NCI-H345 treated with DMSO at 0.1 percent for 48 hours (cell line): ENCODE measurements around the gene DUSP22.
"Not testable (repeated sequence)": the region's sequence is repeated elsewhere in the genome, so short reads cannot be mapped to it uniquely, and the experiment has no call there.

ENCODE experiments used
- DNase-seq: peaks from one replicate; lab custom pipeline; 2025; ENCODE audit not compliant: unreplicated experiment; lab: John Stamatoyannopoulos, UW

DUSP22 gene

GRCh38 chr6:377641-378020 lies 85.3 kb downstream of the DUSP22 start:
- DNase-seq: not testable (repeated sequence)

GRCh38 chr6:378090-378957 lies 86.0 kb downstream of the DUSP22 start:
- DNase-seq: no peak

- no peak for DNase-seq
Observed at GRCh38 chr6:378958-379409, 86.7 kb downstream of the DUSP22 start.

- no peak for DNase-seq
Observed at GRCh38 chr6:379410-380181, 87.3 kb downstream of the DUSP22 start.

DNA sequence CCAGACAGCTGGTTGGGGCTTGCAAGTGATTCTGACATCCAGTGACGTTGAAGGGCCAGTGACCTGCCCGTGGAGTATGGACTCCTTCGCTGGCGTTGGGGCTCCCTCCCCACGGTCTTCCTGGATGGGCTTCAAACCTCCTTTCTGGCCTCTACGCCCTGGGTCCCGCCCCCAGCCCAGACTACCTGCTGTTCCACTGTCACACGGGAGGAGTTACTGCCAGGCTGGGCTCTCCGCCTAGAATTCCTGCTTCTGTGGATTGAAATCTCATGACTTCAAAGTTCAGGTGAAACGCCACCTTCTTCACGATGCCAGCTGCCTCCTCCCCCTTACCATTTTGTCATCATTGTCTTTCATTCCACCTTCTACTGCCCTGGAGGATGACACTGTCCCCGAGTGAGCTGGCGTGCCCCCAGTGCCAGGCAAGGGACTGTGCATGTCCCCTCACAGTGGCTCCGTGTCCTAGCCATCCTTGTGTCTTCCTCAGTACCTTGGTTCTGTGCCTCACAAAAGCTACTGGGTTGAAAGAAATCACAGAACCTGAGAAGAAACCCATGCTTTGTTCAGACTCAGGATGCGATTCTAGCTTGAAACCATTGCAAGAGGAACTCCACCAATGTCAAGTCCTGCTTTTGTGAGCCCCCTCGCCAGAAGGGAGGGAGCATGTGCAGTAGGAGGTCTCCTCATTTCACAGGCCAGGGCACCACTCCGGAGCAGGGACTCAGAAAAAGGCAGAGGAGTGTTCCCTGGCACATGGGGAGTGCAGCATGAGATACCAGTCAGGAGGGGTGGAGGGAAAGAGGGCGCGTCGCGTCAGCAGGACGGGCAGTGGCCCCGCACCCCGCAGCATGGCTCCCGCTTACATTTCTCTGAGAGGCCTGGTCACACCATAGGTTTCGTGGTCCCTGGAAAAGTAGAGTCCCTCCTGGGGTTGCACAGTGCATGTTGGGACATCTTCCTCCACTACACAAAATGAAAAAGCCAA lies 88.2 kb downstream of the DUSP22 start:
- no peak for DNase-seq

DNA sequence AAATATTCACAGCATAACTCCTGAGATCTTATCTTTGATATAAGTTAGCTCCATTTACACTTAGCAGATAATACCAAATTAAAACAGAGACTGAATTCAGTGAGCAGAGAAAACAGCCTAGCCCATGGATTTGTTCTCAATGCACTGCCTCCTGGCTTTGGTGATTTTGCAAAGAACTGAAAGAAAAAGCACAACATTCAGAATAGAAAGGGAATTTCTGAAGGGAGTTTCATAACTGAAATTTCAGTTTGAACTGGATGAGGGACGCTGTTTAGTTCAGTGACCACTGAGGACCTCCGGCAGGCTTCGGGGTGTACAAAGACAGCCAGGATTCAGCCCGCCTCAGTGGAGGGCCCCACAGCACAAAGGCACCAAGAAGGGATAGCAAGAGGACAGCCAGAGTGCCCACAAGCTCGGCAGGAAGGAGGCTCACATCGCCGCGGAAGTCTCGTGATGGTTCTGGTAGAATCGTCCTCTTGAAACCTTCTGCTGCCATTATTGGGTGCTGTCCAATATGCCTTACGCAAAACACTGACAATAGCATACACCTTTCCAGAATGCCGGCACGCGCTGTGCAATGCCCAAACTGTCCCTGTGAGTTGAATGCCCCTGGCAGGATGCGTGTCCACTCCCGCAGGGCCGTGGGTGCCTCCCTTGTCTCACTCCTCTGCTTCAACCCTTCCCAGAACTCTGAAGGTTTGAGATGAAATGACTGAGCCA lies 89.6 kb downstream of the DUSP22 start:
- DNase-seq: no peak

DNA sequence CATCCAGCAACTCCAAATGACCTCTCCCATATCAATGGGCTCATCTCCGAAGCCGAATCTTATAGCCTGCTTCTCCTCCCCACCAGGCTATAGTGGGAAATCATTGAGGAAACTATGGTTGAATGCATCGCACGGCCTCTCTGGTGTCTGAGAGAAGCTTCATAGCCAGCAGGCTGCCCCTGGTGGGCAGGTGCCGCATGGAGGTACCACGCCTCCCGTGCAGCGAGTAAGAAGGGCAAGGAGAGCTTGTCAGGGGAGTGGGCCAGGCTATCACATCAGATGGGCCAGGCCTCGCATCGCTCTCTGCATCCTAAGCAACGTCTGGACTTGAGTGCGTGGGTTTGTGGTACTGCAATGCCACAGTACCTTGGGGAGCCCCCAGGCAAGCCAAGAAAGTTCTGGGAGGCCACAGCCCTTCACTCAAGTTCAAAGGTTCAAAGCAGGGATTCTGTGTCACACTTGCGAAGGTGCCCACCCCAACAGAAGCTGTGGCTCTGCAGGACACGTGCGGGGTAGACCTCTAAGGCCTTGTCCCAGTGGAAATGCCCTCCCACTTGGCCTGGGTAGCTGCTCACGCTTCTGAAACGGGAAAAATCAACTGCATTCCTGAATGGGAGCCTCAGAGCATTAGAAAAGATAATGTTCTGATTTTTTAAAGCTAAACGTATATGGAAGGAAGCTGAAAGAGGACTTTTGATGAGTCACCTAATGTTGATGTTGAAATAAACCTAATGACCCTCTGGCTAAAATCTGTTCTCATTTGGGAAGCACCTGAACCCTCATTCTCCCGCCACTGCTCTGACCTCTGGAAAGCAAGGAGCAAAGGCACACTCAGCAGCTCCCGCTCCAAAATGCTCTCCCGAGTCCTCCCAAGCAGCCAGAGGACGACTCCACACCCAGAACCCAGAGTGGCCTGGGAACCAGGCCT lies 90.9 kb downstream of the DUSP22 start:
- DNase-seq: no peak

- DNase-seq: no peak
Observed at GRCh38 chr6:383856-384255, 91.6 kb downstream of the DUSP22 start.

GRCh38 chr6:384898-385297 lies 92.6 kb downstream of the DUSP22 start:
- no peak for DNase-seq

DNA sequence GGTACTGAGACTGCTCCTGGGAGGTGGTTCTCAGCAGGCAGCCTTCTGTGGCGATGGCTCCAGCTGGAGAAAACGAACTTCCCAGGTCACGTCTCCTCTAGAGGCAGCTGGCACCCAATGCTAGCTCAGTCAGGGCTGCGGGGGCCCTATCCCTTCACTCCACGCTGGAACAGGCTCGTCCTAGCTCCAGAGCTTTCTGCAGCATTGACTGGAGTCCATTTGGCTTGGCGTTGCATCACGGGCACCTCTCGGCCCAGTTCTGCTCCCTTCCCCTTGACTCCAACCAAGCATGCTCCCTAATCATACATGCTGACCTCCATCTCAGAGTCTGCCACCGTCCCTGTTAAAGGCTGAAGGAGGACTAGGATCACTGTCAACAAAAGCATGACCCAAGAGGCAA lies 93.3 kb downstream of the DUSP22 start:
- no peak for DNase-seq

- no peak for DNase-seq
Observed at GRCh38 chr6:386688-387266, 94.5 kb downstream of the DUSP22 start.

GRCh38 chr6:387293-387741 lies 95.0 kb downstream of the DUSP22 start:
- no peak for DNase-seq

- DNase-seq: no peak
Observed at GRCh38 chr6:388202-388903, 96.1 kb downstream of the DUSP22 start.

DNA sequence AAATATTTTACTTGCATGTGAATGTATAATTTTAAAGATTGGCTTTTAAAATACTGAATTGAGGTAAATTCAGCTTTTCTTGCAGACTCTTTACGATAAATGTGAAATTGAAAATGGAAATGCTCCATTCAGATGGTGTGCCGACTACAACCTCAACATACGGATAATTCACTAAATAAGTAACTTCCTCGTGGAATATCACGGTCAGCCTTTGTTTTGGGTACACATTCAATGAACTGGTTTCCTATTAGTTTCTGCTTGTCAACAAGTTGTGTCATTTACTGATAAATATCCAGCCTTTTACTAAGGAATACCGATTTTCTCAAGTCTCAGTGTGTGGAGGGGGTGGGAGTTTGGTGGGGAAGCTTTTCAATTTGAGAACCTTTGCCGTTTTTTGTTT lies 96.9 kb downstream of the DUSP22 start:
- no peak for DNase-seq

GRCh38 chr6:389622-390021 lies 97.3 kb downstream of the DUSP22 start:
- no peak for DNase-seq

DNA sequence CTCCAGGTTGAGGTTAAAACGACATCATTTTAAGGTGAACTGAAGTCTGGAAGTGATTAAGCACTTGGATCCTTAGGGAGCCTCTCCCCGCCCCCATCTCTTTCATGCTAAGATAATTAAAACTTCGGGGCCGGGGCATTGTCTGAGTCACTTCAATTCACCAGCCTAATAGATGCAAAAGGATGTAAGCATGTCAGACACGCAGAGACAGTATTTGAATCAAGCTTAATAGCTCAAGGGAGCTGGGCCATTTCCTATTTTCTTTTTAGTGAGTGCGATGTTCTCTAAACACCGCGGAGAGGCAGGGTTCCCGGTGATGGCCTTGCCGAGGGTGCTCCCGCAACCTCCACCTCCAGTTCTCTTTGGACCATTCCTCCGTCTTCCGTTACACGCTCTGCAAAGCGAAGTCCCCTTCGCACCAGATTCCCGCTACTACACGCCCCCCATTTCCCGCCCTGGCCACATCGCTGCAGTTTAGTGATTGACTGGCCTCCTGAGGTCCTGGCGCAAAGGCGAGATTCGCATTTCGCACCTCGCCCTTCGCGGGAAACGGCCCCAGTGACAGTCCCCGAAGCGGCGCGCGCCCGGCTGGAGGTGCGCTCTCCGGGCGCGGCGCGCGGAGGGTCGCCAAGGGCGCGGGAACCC lies 98.7 kb downstream of the DUSP22 start:
- no peak for DNase-seq

GRCh38 chr6:391559-392440 lies 99.5 kb downstream of the DUSP22 start, which contains the start of gene IRF4:
Gene IRF4 (plus strand): TSS chr6:391752. CDS start chr6:393153, 1,401 bp downstream.
- no peak for DNase-seq
